SK-N-SH (cell line): ENCODE data around the gene ADAMTS9. TPM values are rescaled to one million over a fixed set of nuclear protein-coding genes. Genes with fewer than 3 reads are reported as not detected.

Experiments used
- CTCF ChIA-PET: fragments of 300-600, 350-600 bp; formaldehyde crosslinking; extraction: SDS; loops from one replicate; lab custom pipeline; 2021; lab: Yijun Ruan, JAX
- POLR2A ChIA-PET: fragments of 350-600 bp; sonication (Branson Sonifier 250); formaldehyde crosslinking; extraction: SDS; loops from one replicate; lab custom pipeline; 2020; ENCODE audit warnings: antibody characterized with exemption, inconsistent platforms; lab: Yijun Ruan, JAX
- DNase-seq: peaks from one replicate; pipeline ENCODE4 v3.0.0; 2012
- H2AFZ ChIP-seq: fragments of 200-600 bp; sonication (generic); 2 replicates; pipeline ENCODE4 v1.8.1; 2016; ENCODE audit warnings: antibody characterized with exemption, mild to moderate bottlenecking, low read depth
- H3F3A ChIP-seq: fragments of 200-600 bp; sonication (generic); replicated peaks from 2 replicates; pipeline ENCODE3; 2016; ENCODE audit warnings: antibody characterized with exemption, mild to moderate bottlenecking; ENCODE audit not compliant: insufficient read depth
- H3K27ac ChIP-seq, 2 experiments: fragments of 200-500 bp in 1 of 2; fragments of 200-600 bp in 1 of 2; sonication (Bioruptor generic) in 1 of 2; sonication (generic), shearing (Covaris generic) in 1 of 2; 2 replicates each; pipeline versions ENCODE4 v1.5.1 to v1.6.1; 2014 to 2016; ENCODE audit warnings: low read depth in 2 of 2, inconsistent platforms in 1 of 2, low read length in 1 of 2, mild to moderate bottlenecking in 1 of 2, mixed read lengths in 1 of 2
- H3K27me3 ChIP-seq: fragments of 200-600 bp; sonication (generic), shearing (Covaris generic); 2 replicates; pipeline ENCODE4 v1.6.1; 2016; ENCODE audit warnings: mixed run types; ENCODE audit not compliant: insufficient read depth
- H3K36me3 ChIP-seq, 2 experiments: fragments of 200-500 bp in 1 of 2; fragments of 200-600 bp in 1 of 2; sonication (Bioruptor generic) in 1 of 2; sonication (generic) in 1 of 2; replicated peaks in 1 of 2; 2 replicates each; pipeline versions ENCODE3 to v1.5.1; 2014 to 2016; ENCODE audit warnings: low read length in 1 of 2, mild to moderate bottlenecking in 1 of 2; ENCODE audit not compliant: insufficient read depth in 2 of 2, control insufficient read depth in 1 of 2
- H3K4me1 ChIP-seq, 2 experiments: fragments of 200-500 bp in 1 of 2; fragments of 200-600 bp in 1 of 2; sonication (Bioruptor generic) in 1 of 2; sonication (generic), shearing (Covaris generic) in 1 of 2; 2 replicates each; pipeline versions ENCODE4 v1.5.1 to v1.6.1; 2014 to 2016; ENCODE audit warnings: low read depth in 1 of 2, low read length in 1 of 2, mixed run types in 1 of 2; ENCODE audit not compliant: insufficient read depth in 2 of 2, control insufficient read depth in 1 of 2
- H3K4me2 ChIP-seq: fragments of 200-600 bp; sonication (generic), shearing (Covaris generic); 2 replicates; pipeline ENCODE4 v1.6.1; 2017; ENCODE audit warnings: mixed run types
- H3K4me3 ChIP-seq, 2 experiments: fragments of 200-500 bp in 1 of 2; fragments of 200-600 bp in 1 of 2; sonication (Bioruptor generic) in 1 of 2; sonication (generic), shearing (Covaris generic) in 1 of 2; 2 replicates each; pipeline versions ENCODE4 v1.5.1 to v1.8.1; 2014 to 2016; ENCODE audit warnings: low read depth in 2 of 2, inconsistent platforms in 1 of 2, low read length in 1 of 2, mild to moderate bottlenecking in 1 of 2, mixed read lengths in 1 of 2, moderate library complexity in 1 of 2
- H3K79me2 ChIP-seq: fragments of 200-600 bp; sonication (generic); 2 replicates; pipeline ENCODE4 v1.8.1; 2017; ENCODE audit warnings: mild to moderate bottlenecking; ENCODE audit not compliant: insufficient read depth
- H3K9ac ChIP-seq: fragments of 200-600 bp; sonication (generic); 2 replicates; pipeline ENCODE4 v1.6.1; 2017; ENCODE audit warnings: mixed run types
- H3K9me2 ChIP-seq: fragments of 200-600 bp; sonication (generic); 2 replicates; pipeline ENCODE4 v1.6.1; 2017; ENCODE audit warnings: mixed run types
- H3K9me3 ChIP-seq: fragments of 200-600 bp; sonication (generic); 2 replicates; pipeline ENCODE4 v1.6.1; 2017; ENCODE audit warnings: mixed run types, mild to moderate bottlenecking, moderate library complexity
- H4K20me1 ChIP-seq: fragments of 200-600 bp; sonication (generic); 2 replicates; pipeline ENCODE4 v1.6.1; 2017; ENCODE audit warnings: mild to moderate bottlenecking, mixed run types; ENCODE audit not compliant: insufficient read depth
- CHD2 ChIP-seq: fragments of 150-350 bp; IDR thresholded peaks from 2 replicates; pipeline ENCODE4 v1.6.1; 2018; ENCODE audit warnings: low read length; ENCODE audit not compliant: partially characterized antibody
- CTCF ChIP-seq: fragments of 200-600 bp; sonication (generic); IDR thresholded peaks from 2 replicates; pipeline ENCODE4 v1.6.1; 2017; ENCODE audit warnings: antibody characterized with exemption, mild to moderate bottlenecking, moderate library complexity
- ELF1 ChIP-seq: IDR thresholded peaks from 2 replicates; pipeline ENCODE4 v1.4.0; 2012
- EP300 ChIP-seq, 2 experiments: IDR thresholded peaks; 2 replicates each; pipeline versions ENCODE4 v1.4.0 to v1.6.1; 2012; ENCODE audit warnings: borderline replicate concordance in 1 of 2, low read depth in 1 of 2, low read length in 1 of 2
- EZH2phosphoT487 ChIP-seq: fragments of 200-600 bp; sonication (generic); IDR thresholded peaks from 2 replicates; pipeline ENCODE4 v1.6.1; 2017; ENCODE audit warnings: low read depth, mixed run types, mild to moderate bottlenecking, antibody characterized with exemption, moderate library complexity, borderline replicate concordance
- FOSL2 ChIP-seq: IDR thresholded peaks from 2 replicates; pipeline ENCODE4 v1.4.0; 2012; ENCODE audit warnings: low read depth, mild to moderate bottlenecking, moderate library complexity, borderline replicate concordance
- FOXJ3 ChIP-seq: sonication (generic); formaldehyde crosslinking; IDR thresholded peaks from 2 replicates; pipeline ENCODE4 v1.5.1; 2020; ENCODE audit warnings: mild to moderate bottlenecking, missing genetic modification reagents
- GATA2 ChIP-seq: sonication (generic); formaldehyde crosslinking; IDR thresholded peaks from 2 replicates; pipeline ENCODE4 v1.5.0; 2020; ENCODE audit warnings: mild to moderate bottlenecking, missing genetic modification reagents
- IRF3 ChIP-seq: fragments of 150-350 bp; IDR thresholded peaks from 2 replicates; pipeline ENCODE4 v1.6.1; 2016; ENCODE audit warnings: mild to moderate bottlenecking, low read depth, low read length
- JUND ChIP-seq: IDR thresholded peaks from 2 replicates; pipeline ENCODE4 v1.4.0; 2012
- MAX ChIP-seq: IDR thresholded peaks from 2 replicates; pipeline ENCODE4 v1.4.0; 2012; ENCODE audit warnings: low read depth
- NRF1 ChIP-seq: IDR thresholded peaks from 2 replicates; pipeline ENCODE4 v1.6.1; 2012; ENCODE audit warnings: low read depth, mild to moderate bottlenecking, low read length
- POLR2AphosphoS5 ChIP-seq: IDR thresholded peaks from 2 replicates; pipeline ENCODE4 v1.6.1; 2012; ENCODE audit warnings: low read depth, low read length
- RAD21 ChIP-seq: IDR thresholded peaks from 2 replicates; pipeline ENCODE4 v1.6.1; 2012; ENCODE audit warnings: mild to moderate bottlenecking, low read length
- RCOR1 ChIP-seq: fragments of 150-350 bp; IDR thresholded peaks from 2 replicates; pipeline ENCODE4 v1.6.1; 2017; ENCODE audit warnings: antibody characterized with exemption, low read length
- REST ChIP-seq: IDR thresholded peaks from 2 replicates; pipeline ENCODE4 v1.6.1; 2012; ENCODE audit warnings: mild to moderate bottlenecking, low read depth, low read length, moderate library complexity
- RXRA ChIP-seq: IDR thresholded peaks from 2 replicates; pipeline ENCODE4 v1.4.0; 2012; ENCODE audit warnings: low read depth, mild to moderate bottlenecking, borderline replicate concordance
- SIN3A ChIP-seq: IDR thresholded peaks from 2 replicates; pipeline ENCODE4 v1.6.1; 2012; ENCODE audit warnings: low read depth, mild to moderate bottlenecking, low read length, moderate library complexity, borderline replicate concordance
- TCF12 ChIP-seq: IDR thresholded peaks from 2 replicates; pipeline ENCODE4 v1.4.0; 2012
- TEAD4 ChIP-seq: IDR thresholded peaks from 2 replicates; pipeline ENCODE4 v1.4.0; 2012; ENCODE audit warnings: mild to moderate bottlenecking, borderline replicate concordance; ENCODE audit not compliant: insufficient read depth
- USF2 ChIP-seq: fragments of 150-350 bp; IDR thresholded peaks from 2 replicates; pipeline ENCODE4 v1.6.1; 2017; ENCODE audit warnings: antibody characterized with exemption, low read length, low read depth, borderline replicate concordance
- YY1 ChIP-seq: IDR thresholded peaks from 2 replicates; pipeline ENCODE4 v1.4.0; 2012; ENCODE audit warnings: low read depth, mild to moderate bottlenecking
- WGBS: methylation state at CpG from one replicate; pipeline ENCODE4 v1.1.6; 2017; ENCODE audit warnings: low lambda C conversion rate; 5-methylcytosine and 5-hydroxymethylcytosine counted together
- polyA plus RNA-seq, 3 experiments: library from polyadenylated mRNA; depleted of rRNA; stranded (reverse); fragments of >200 nt; gene quantifications; 2 replicates each; pipeline ENCODE4 v1.2.3, GENCODE V29; 2012

ADAMTS9 gene
- polyA plus RNA-seq, 1 of the 3 experiments (the other 2 are of a cell fraction): 4.1 TPM

GRCh38 chr3:64658001-64658400 lies 29.8 kb downstream of the ADAMTS9 start (continued):
- no peak for TF ChIP-seq NRF1
- no peak for TF ChIP-seq RCOR1
- no peak for TF ChIP-seq EZH2phosphoT487
- TF ChIP-seq GATA2: no peak
- TF ChIP-seq YY1: no peak
- TF ChIP-seq RXRA: no peak
- TF ChIP-seq TEAD4: no peak
- no peak for TF ChIP-seq SIN3A
- no peak for TF ChIP-seq FOXJ3 (CRISPR knock-in tag)

GRCh38 chr3:64656544-64656943 lies 31.3 kb downstream of the ADAMTS9 start:
- Histone ChIP-seq H3K27me3 (no peaks in the 10 kb centered on the region), H3K9ac (no peak overlapping the region), H3K79me2 (no peaks in the 10 kb centered on the region), H3K9me3 (no peaks in the 10 kb centered on the region), H3K36me3 (peaks cover 24 to 71% of the 10 kb centered on the region in 2 experiments), H3K4me2 (no peak overlapping the region), H4K20me1 (no peaks in the 10 kb centered on the region), H2AFZ (no peak overlapping the region), H3K4me3 (no peak overlapping the region), H3K4me1 (peaks cover 0 to 14% of the 10 kb centered on the region in 2 experiments; a peak in 2 of 4 replicates), H3F3A (no peaks in the 10 kb centered on the region), H3K9me2 (no peaks in the 10 kb centered on the region), H3K27ac (no peak overlapping the region)
- no peak for DNase-seq
- WGBS: 93% methylated on average over 4 of the region's 4 CpGs
- CTCF ChIA-PET: no interaction called here
- POLR2A ChIA-PET: interaction anchor here (0.8 kb wide), 1 partner anchor 12 kb away, joined by 3 read pairs; no protein-coding TSS in a partner anchor
- TF ChIP-seq USF2: no peak
- no peak for TF ChIP-seq ELF1
- no peak for TF ChIP-seq RXRA
- TF ChIP-seq RAD21: no peak
- TF ChIP-seq NRF1: no peak
- TF ChIP-seq TCF12: no peak
- no peak for TF ChIP-seq CHD2
- no peak for TF ChIP-seq MAX
- TF ChIP-seq FOSL2: no peak
- TF ChIP-seq IRF3: no peak
- TF ChIP-seq GATA2: no peak
- TF ChIP-seq REST: no peak
- TF ChIP-seq CTCF: no peak
- TF ChIP-seq EP300 (IDR thresholded peaks at IDR 0.05; ENCODE audit: borderline replicate concordance in 1 of 2, low read depth in 1 of 2, low read length in 1 of 2): no peak
- no peak for TF ChIP-seq JUND
- TF ChIP-seq FOXJ3 (CRISPR knock-in tag): no peak
- no peak for TF ChIP-seq POLR2AphosphoS5
